ENCODE data around the gene NPR2. TPM values are rescaled to one million over a fixed set of nuclear protein-coding genes. Genes with fewer than 3 reads are reported as not detected.

Gene NPR2
- total and polyA plus RNA-seq, 2 of the 13 experiments (the other 11 are each of a cell fraction or from before 2014, with no cell fraction given) = 7.4 to 9.4 TPM

DNA sequence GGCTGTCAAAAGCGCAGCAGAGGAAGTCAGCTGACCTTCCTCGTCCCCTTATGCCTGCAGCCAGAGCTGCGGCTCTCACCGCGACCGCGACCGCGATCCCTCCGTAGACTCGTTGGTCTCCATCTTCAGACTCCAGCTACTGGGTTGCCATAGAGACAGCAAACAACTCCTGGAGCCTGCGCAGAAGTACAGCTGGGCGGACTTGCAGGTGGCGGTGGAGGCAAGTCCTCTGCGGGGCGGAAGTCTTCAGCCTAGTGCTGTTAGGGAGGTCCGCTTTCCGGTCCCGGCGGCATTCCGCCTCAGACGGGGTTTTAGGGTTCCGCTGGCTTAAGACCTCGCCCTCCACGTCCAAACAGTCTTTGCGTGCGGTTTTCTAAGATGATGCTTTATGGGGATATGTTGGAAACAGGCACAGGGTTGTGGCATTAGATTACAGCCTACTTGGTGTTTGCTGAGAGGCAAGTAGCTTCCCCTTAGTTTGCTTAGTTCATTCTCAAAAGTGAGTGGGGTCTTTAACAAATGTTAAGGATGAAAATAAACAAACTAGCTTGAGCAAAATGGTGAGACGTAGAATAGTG, 20.7 kb downstream of the NPR2 start, which contains the start of gene SPAG8 (continued):
- TF ChIP-seq, protein P1, sequence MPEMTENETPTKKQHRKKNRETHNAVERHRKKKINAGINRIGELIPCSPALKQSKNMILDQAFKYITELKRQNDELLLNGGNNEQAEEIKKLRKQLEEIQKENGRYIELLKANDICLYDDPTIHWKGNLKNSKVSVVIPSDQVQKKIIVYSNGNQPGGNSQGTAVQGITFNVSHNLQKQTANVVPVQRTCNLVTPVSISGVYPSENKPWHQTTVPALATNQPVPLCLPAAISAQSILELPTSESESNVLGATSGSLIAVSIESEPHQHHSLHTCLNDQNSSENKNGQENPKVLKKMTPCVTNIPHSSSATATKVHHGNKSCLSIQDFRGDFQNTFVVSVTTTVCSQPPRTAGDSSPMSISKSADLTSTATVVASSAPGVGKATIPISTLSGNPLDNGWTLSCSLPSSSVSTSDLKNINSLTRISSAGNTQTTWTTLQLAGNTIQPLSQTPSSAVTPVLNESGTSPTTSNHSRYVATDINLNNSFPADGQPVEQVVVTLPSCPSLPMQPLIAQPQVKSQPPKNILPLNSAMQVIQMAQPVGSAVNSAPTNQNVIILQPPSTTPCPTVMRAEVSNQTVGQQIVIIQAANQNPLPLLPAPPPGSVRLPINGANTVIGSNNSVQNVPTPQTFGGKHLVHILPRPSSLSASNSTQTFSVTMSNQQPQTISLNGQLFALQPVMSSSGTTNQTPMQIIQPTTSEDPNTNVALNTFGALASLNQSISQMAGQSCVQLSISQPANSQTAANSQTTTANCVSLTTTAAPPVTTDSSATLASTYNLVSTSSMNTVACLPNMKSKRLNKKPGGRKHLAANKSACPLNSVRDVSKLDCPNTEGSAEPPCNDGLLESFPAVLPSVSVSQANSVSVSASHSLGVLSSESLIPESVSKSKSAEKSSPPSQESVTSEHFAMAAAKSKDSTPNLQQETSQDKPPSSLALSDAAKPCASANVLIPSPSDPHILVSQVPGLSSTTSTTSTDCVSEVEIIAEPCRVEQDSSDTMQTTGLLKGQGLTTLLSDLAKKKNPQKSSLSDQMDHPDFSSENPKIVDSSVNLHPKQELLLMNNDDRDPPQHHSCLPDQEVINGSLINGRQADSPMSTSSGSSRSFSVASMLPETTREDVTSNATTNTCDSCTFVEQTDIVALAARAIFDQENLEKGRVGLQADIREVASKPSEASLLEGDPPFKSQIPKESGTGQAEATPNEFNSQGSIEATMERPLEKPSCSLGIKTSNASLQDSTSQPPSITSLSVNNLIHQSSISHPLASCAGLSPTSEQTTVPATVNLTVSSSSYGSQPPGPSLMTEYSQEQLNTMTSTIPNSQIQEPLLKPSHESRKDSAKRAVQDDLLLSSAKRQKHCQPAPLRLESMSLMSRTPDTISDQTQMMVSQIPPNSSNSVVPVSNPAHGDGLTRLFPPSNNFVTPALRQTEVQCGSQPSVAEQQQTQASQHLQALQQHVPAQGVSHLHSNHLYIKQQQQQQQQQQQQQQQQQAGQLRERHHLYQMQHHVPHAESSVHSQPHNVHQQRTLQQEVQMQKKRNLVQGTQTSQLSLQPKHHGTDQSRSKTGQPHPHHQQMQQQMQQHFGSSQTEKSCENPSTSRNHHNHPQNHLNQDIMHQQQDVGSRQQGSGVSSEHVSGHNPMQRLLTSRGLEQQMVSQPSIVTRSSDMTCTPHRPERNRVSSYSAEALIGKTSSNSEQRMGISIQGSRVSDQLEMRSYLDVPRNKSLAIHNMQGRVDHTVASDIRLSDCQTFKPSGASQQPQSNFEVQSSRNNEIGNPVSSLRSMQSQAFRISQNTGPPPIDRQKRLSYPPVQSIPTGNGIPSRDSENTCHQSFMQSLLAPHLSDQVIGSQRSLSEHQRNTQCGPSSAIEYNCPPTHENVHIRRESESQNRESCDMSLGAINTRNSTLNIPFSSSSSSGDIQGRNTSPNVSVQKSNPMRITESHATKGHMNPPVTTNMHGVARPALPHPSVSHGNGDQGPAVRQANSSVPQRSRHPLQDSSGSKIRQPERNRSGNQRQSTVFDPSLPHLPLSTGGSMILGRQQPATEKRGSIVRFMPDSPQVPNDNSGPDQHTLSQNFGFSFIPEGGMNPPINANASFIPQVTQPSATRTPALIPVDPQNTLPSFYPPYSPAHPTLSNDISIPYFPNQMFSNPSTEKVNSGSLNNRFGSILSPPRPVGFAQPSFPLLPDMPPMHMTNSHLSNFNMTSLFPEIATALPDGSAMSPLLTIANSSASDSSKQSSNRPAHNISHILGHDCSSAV (CRISPR knock-in tag; IDR thresholded peaks at IDR 0.05; ENCODE audit: borderline replicate concordance) = no peak
- no peak for TF ChIP-seq ATM (IDR thresholded peaks at IDR 0.05; ENCODE audit: borderline replicate concordance)
- TF ChIP-seq, protein P2, sequence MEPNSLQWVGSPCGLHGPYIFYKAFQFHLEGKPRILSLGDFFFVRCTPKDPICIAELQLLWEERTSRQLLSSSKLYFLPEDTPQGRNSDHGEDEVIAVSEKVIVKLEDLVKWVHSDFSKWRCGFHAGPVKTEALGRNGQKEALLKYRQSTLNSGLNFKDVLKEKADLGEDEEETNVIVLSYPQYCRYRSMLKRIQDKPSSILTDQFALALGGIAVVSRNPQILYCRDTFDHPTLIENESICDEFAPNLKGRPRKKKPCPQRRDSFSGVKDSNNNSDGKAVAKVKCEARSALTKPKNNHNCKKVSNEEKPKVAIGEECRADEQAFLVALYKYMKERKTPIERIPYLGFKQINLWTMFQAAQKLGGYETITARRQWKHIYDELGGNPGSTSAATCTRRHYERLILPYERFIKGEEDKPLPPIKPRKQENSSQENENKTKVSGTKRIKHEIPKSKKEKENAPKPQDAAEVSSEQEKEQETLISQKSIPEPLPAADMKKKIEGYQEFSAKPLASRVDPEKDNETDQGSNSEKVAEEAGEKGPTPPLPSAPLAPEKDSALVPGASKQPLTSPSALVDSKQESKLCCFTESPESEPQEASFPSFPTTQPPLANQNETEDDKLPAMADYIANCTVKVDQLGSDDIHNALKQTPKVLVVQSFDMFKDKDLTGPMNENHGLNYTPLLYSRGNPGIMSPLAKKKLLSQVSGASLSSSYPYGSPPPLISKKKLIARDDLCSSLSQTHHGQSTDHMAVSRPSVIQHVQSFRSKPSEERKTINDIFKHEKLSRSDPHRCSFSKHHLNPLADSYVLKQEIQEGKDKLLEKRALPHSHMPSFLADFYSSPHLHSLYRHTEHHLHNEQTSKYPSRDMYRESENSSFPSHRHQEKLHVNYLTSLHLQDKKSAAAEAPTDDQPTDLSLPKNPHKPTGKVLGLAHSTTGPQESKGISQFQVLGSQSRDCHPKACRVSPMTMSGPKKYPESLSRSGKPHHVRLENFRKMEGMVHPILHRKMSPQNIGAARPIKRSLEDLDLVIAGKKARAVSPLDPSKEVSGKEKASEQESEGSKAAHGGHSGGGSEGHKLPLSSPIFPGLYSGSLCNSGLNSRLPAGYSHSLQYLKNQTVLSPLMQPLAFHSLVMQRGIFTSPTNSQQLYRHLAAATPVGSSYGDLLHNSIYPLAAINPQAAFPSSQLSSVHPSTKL (CRISPR knock-in tag; IDR thresholded peaks at IDR 0.05) = peak; percentile 30; the same call in 1 of the 2 replicates
- no peak for TF ChIP-seq MED13 (CRISPR knock-in tag; IDR thresholded peaks at IDR 0.05)
- TF ChIP-seq NFKBIZ (CRISPR knock-in tag; IDR thresholded peaks at IDR 0.05) = peak; percentile 71
- TF ChIP-seq SALL1 (CRISPR knock-in tag; IDR thresholded peaks at IDR 0.05) = peak; percentile 81
- no peak for TF ChIP-seq ZNF878 (CRISPR knock-in tag; IDR thresholded peaks at IDR 0.05)
- TF ChIP-seq MIER3 (CRISPR knock-in tag; IDR thresholded peaks at IDR 0.05; ENCODE audit: borderline replicate concordance) = peak; percentile 57; the same call in 1 of the 2 replicates
